T-cell (primary cell): ENCODE measurements around the gene TUBGCP6. TPM values are rescaled to one million over a fixed set of nuclear protein-coding genes. Genes with fewer than 3 reads are reported as not detected.
A peak's percentile ranks its signal among the peaks of the same experiment; 100 is the strongest.
"Not testable (repeated sequence)": the region's sequence is repeated elsewhere in the genome, so short reads cannot be mapped to it uniquely, and the experiment has no call there.

Source experiments
- ATAC-seq, 4 experiments: fragments of 200-7000 bp in 3 of 4; fragments of 150-1000 bp in 1 of 4; cut with Tn5 transposase; replicated peaks in 1 of 4; 1 replicate in 3 of 4; 2 replicates in 1 of 4; pipeline ENCODE4 v1.10.0; 2021; ENCODE audit warnings: moderate library complexity in 3 of 4, mild to moderate bottlenecking in 2 of 4, moderate number of reproducible peaks in 1 of 4
- CTCF ChIA-PET, 2 donors: fragments of 300-600 bp; sonication (Branson Sonifier 250); formaldehyde crosslinking; loops; one replicate each; lab custom pipeline; 2022; ENCODE audit warnings: antibody characterized with exemption in 2 of 2; lab: Charles Lee
- POLR2A ChIA-PET, 2 donors: fragments of 300-600 bp; sonication (Branson Sonifier 250); formaldehyde crosslinking; loops; one replicate each; lab custom pipeline; 2022; ENCODE audit warnings: antibody characterized with exemption in 2 of 2; lab: Charles Lee
- DNase-seq, 35 experiments: peaks; one replicate each; pipeline versions ENCODE4 v3.0.0 to v3.0.0-alpha.2; 2013 to 2023
- H3K27ac ChIP-seq: one replicate; pipeline ENCODE4 v1.5.1; 2013; ENCODE audit warnings: low read length
- H3K27me3 ChIP-seq, 2 experiments: replicated peaks in 1 of 2; 1 replicate in 1 of 2; 2 replicates in 1 of 2; pipeline versions ENCODE4 v1.6.1 to v1.7.0; 2013; ENCODE audit warnings: low read length in 1 of 2, mixed read lengths in 1 of 2; ENCODE audit not compliant: control insufficient read depth in 2 of 2, insufficient read depth in 2 of 2; ENCODE audit errors: extremely low read depth in 1 of 2
- H3K36me3 ChIP-seq, 2 donors: 1 replicate in 1 of 2; 2 replicates in 1 of 2; pipeline versions ENCODE4 v1.6.1 to v1.7.0; 2013; ENCODE audit warnings: low read length in 1 of 2; ENCODE audit not compliant: control insufficient read depth in 2 of 2, insufficient read depth in 1 of 2; ENCODE audit errors: extremely low read depth in 1 of 2
- H3K4me1 ChIP-seq, 2 experiments: 1 replicate in 1 of 2; 2 replicates in 1 of 2; pipeline versions ENCODE4 v1.6.1 to v1.7.0; 2013; ENCODE audit warnings: low read length in 2 of 2, mixed read lengths in 1 of 2; ENCODE audit not compliant: insufficient read depth in 2 of 2, control insufficient read depth in 1 of 2; ENCODE audit errors: extremely low read depth in 1 of 2
- H3K4me3 ChIP-seq, 2 donors: 1 replicate in 1 of 2; 2 replicates in 1 of 2; pipeline versions ENCODE4 v1.5.1 to v1.7.0; 2013; ENCODE audit warnings: mild to moderate bottlenecking in 2 of 2, low read length in 1 of 2, moderate library complexity in 1 of 2; ENCODE audit not compliant: control insufficient read depth in 1 of 2; ENCODE audit errors: extremely low read depth in 1 of 2
- H3K9me3 ChIP-seq: 2 replicates; pipeline ENCODE4 v1.7.0; 2013
- H3K27ac Mint-ChIP-seq, 2 donors: one replicate each; pipeline ENCODE4 v1.8.0; 2020 to 2021; ENCODE audit warnings: mild to moderate bottlenecking in 2 of 2, mixed read lengths in 2 of 2
- H3K27me3 Mint-ChIP-seq, 2 donors: one replicate each; pipeline ENCODE4 v1.8.0; 2021 to 2022; ENCODE audit warnings: mixed read lengths in 2 of 2
- H3K36me3 Mint-ChIP-seq: one replicate; pipeline ENCODE4 v1.8.0; 2021; ENCODE audit warnings: mixed read lengths
- H3K4me1 Mint-ChIP-seq, 3 donors: one replicate each; pipeline ENCODE4 v1.8.0; 2020 to 2022; ENCODE audit warnings: mixed read lengths in 3 of 3, mild to moderate bottlenecking in 1 of 3
- H3K4me3 Mint-ChIP-seq, 3 donors: one replicate each; pipeline ENCODE4 v1.8.0; 2020 to 2022; ENCODE audit warnings: mild to moderate bottlenecking in 3 of 3, mixed read lengths in 3 of 3, moderate library complexity in 3 of 3
- H3K9me3 Mint-ChIP-seq, 3 donors: one replicate each; pipeline ENCODE4 v1.8.0; 2020 to 2022; ENCODE audit warnings: mixed read lengths in 3 of 3
- WGBS: methylation state at CpG from one replicate; pipeline ENCODE4 v1.1.5; 2013; ENCODE audit warnings: missing lambda C conversion rate; ENCODE audit not compliant: insufficient coverage; 5-methylcytosine and 5-hydroxymethylcytosine counted together
- total RNA-seq, 35 experiments: library from RNA in 6 of 35; stranded (reverse) in 6 of 35; fragments of 120-200 nt in 1 of 35; gene quantifications; one replicate each; pipeline versions ENCODE4 v1.2.1 to v1.2.4 and lab custom pipeline; 2013 to 2026

TUBGCP6 gene
- total RNA-seq, 5 donors from 2014 or later (not counting 1 experiment from before 2014, with no cell fraction given) = 129 to 144 (median 132) TPM

DNA sequence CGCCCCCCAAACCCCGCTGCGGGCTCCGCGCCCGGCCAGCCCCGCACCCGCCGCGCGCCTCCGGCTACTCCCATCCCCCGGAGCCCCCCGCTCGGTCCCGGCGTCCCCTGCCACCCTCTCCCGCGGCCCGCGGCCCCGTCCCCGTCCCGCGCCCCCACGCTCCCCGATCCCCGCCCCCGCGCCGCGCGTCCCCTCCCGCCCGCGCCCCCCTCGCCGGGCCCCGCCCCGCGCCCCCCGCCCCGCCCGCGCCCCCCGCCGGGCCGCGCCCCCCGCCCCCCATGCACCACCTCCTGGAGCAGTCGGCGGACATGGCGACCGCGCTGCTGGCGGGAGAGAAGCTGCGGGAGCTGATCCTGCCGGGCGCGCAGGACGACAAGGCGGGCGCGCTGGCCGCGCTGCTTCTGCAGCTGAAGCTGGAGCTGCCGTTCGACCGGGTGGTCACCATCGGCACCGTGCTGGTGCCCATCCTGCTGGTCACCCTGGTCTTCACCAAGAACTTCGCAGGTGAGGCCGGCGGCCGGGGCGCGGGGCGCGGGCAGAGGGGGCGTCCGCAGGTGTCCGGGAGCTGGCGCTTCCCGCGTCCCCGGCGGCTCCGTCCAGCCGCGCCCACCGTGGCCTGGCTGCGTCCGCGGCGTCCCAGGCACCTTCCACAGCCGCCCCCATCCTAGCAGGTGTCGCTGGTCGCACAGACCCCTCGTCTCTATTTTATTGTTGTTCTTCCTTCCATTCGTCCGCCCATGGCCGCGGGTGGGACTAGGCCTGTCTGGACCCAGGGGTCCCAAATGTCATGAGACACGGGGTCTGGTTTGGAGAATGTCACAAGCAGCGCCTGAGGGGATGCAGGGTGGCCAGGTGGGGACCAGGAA, 74.1 kb downstream of the TUBGCP6 start, which contains the start of gene PANX2:
PANX2 (plus strand) TSS at position 279 of the 866 bp plus-strand sequence; CDS start at position 279, 0 bp downstream.
- ATAC-seq = peak in 2 of 4 experiments; percentile 14 to 39
- Histone ChIP-seq H3K9me3 (no peaks in the 10 kb centered on the region), H3K27ac (no peak within 1 kb of the TSS), H3K36me3 (no peaks in the 10 kb centered on the region), H3K4me3 (no peak within 1 kb of the TSS), H3K27me3 (peaks cover 4 to 61% of the 10 kb centered on the region in 2 experiments), H3K4me1 (peaks cover 0 to 6% of the 10 kb centered on the region in 2 experiments)
- no peaks in the 10 kb centered on the region for H3K9me3 Mint-ChIP-seq
- H3K27ac Mint-ChIP-seq = no peak within 1 kb of the TSS
- POLR2A ChIA-PET = no interaction called here
- 50% methylated on average over 56 of the region's 105 CpGs for WGBS
- CTCF ChIA-PET = no interaction called here
- H3K27me3 Mint-ChIP-seq = peaks cover 24 to 45% of the 10 kb centered on the region in 2 donors
- H3K4me3 Mint-ChIP-seq = peak within 1 kb of the TSS; percentile 61 to 78 (median 73)
- no peak for DNase-seq
- peaks cover 4 to 12% (median 6%) of the 10 kb centered on the region in 3 donors for H3K4me1 Mint-ChIP-seq
- no peaks in the 10 kb centered on the region for H3K36me3 Mint-ChIP-seq

DNA sequence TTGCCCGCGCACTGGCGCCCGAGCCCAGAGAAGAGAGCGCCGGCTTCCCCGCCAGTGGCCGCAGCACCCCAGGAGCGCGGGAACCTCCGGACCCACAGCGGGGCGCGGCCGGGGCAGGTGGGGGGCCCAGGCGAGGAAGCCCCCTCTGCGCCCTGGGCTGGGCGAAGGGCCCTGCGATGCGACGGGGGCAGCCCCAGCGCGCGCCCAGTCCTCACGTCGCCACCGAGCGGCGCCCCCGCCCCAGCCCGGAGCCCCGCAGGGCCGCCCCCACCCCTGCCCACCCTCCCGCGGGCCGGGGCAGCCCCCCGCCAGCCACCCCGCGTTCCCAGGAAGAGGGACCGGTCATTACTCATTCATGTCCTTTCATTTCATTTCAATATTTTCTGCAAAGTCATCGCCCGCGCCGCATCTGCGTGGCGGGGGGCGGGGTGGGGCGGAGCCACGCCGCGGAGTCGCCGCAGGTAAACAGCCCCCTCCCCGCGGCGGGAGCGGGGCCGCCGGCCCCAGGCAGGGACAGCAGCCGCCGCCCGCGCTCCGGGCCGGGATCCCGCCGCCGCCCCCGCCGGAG, 75.0 kb downstream of the TUBGCP6 start:
- ChIA-PET POLR2A (no interaction called here), CTCF (no interaction called here)
- no peaks in the 10 kb centered on the region for H3K36me3 ChIP-seq
- DNase-seq (peak in 4 of 35 experiments; percentile 15 to 35 (median 26)), ATAC-seq (peak; percentile 51 to 78 (median 62))
- H3K27ac Mint-ChIP-seq = no peak overlapping the region
- H3K36me3 Mint-ChIP-seq = no peaks in the 10 kb centered on the region
- no peaks in the 10 kb centered on the region for H3K9me3 ChIP-seq
- H3K27me3 Mint-ChIP-seq = peaks cover 24 to 42% of the 10 kb centered on the region in 2 donors
- WGBS = under 1% methylated on average over 50 of the region's 70 CpGs
- peaks cover 4 to 61% of the 10 kb centered on the region in 2 experiments for H3K27me3 ChIP-seq
- no peak overlapping the region for H3K4me3 ChIP-seq
- H3K4me1 ChIP-seq = peaks cover 0 to 6% of the 10 kb centered on the region in 2 experiments
- no peaks in the 10 kb centered on the region for H3K9me3 Mint-ChIP-seq
- H3K4me1 Mint-ChIP-seq = peaks cover 4 to 12% (median 6%) of the 10 kb centered on the region in 3 donors
- H3K4me3 Mint-ChIP-seq = peak overlapping the region in 2 of 3 donors; percentile 38 to 45
- no peak overlapping the region for H3K27ac ChIP-seq

DNA sequence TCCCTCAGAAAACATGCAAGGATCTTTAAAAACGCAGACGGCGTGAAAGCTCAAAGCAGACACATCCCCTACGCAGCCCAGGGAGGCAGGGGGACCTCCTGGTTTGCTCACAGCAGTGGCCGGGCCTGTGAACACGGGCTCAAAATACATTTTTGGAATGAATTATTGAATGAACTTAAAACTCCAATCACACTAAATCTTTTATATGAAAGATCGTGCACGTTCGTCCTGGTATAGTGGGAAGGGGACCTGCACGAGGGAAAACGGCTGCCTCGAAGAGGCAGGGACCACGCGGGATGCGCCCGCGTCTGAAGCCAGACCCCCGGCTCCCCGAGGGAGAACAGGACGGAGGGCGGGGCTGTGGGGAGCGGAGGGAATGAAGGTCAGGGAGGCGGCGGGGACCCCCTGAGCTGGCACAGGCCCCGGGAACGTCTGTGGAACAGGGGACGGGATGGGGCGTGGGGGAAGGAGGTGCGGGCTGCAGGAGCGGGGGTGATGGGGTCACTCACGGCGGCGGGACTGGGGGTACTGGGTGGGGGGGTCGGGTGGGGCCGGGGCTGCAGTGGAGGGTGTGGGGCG, 75.6 kb downstream of the TUBGCP6 start:
- H3K9me3 Mint-ChIP-seq = no peaks in the 10 kb centered on the region
- peaks cover 4 to 58% of the 10 kb centered on the region in 2 experiments for H3K27me3 ChIP-seq
- H3K27ac Mint-ChIP-seq = peak overlapping the region in 1 of 2 donors; percentile 19
- H3K27me3 Mint-ChIP-seq = peaks cover 25 to 45% of the 10 kb centered on the region in 2 donors
- no peaks in the 10 kb centered on the region for H3K36me3 Mint-ChIP-seq
- H3K27ac ChIP-seq = no peak overlapping the region
- CTCF ChIA-PET = no interaction called here
- H3K4me3 Mint-ChIP-seq = peak overlapping the region; percentile 66 to 78 (median 70)
- DNase-seq (no peak), ATAC-seq (no peak)
- WGBS = 38% methylated on average over 14 of the region's 36 CpGs
- H3K4me3 ChIP-seq = no peak overlapping the region
- H3K4me1 Mint-ChIP-seq = peaks cover 4 to 12% (median 6%) of the 10 kb centered on the region in 3 donors
- POLR2A ChIA-PET = no interaction called here
- H3K9me3 ChIP-seq = no peaks in the 10 kb centered on the region
- peaks cover 0 to 6% of the 10 kb centered on the region in 2 experiments for H3K4me1 ChIP-seq
- no peaks in the 10 kb centered on the region for H3K36me3 ChIP-seq

DNA sequence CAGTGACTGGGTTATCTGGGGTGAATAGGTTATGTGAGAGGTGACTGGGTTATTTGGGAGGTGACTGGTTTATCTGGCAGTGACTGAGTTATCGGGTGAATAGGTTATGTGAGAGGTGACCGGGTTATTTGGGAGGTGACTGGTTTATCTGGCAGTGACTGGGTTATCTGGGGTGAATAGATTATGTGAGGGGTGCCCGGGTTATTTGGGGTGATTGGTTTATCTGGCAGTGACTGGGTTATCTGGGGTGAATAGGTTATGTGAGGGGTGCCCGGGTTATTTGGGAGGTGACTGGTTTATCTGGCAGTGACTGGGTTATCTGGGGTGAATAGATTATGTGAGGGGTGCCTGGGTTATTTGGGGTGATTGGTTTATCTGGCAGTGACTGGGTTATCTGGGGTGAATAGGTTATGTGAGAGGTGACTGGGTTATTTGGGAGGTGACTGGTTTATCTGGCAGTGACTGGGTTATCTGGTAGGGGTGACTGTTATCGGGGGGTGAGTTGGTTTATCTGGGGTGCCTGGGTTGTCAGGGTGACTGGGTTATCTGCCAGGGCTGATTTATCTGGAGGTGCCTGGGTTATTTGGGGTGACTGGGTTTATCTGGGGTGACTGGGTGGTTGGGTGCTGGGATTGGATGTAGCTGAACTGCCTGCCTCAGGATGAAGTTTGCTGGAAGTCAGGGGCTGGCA, 76.2 kb downstream of the TUBGCP6 start:
- CTCF ChIA-PET, H3K27ac ChIP-seq, H3K36me3 Mint-ChIP-seq, H3K4me3 ChIP-seq, H3K9me3 ChIP-seq, H3K36me3 ChIP-seq, DNase-seq, H3K9me3 Mint-ChIP-seq, POLR2A ChIA-PET, ATAC-seq, H3K4me1 ChIP-seq: not testable (repeated sequence)
- Mint-ChIP-seq H3K27ac (peak overlapping the region in 1 of 2 donors; percentile 15), H3K4me1 (peaks cover 4 to 12% (median 6%) of the 10 kb centered on the region in 3 donors), H3K4me3 (peak overlapping the region; percentile 66 to 78 (median 70)), H3K27me3 (peaks cover 27 to 45% of the 10 kb centered on the region in 2 donors)
- H3K27me3 ChIP-seq = peaks cover 4 to 57% of the 10 kb centered on the region in 2 experiments
- 82% methylated on average over 4 of the region's 5 CpGs for WGBS

DNA sequence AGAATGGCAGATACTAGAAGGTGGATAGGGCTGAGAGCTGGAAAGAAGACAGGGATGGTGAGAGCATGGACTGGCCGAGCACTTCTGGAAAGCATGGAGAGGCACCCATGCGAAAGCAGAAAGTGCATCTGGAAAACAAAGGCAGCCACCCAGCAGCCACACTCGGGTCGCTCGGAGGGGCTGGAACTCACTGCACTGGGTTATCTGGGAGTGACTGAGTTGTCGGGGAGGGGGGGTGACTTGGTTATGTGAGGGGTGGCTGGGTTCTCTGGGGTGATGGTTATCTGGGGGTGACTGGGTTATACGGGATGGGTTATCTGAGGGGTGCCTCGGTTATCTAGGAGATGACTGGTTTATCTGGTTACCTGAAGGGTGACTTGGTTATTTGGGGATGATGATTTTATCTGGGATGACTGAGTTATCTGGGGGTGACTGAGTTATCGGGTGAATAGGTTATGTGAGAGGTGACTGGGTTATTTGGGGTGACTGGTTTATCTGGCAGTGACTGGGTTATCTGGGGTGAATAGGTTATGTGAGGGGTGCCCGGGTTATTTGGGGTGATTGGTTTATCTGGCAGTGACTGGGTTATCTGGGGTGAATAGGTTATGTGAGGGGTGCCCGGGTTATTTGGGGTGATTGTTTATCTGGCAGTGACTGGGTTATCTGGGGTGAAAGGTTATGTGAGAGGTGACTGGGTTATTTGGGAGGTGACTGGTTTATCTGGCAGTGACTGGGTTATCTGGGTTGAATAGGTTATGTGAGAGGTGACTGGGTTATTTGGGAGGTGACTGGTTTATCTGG, 76.9 kb downstream of the TUBGCP6 start:
- no peaks in the 10 kb centered on the region for H3K36me3 ChIP-seq
- H3K4me1 ChIP-seq = peaks cover 0 to 6% of the 10 kb centered on the region in 2 experiments
- no peaks in the 10 kb centered on the region for H3K9me3 Mint-ChIP-seq
- WGBS = 72% methylated on average over 10 of the region's 11 CpGs
- H3K27ac ChIP-seq = no peak overlapping the region
- peaks cover 4 to 12% (median 6%) of the 10 kb centered on the region in 3 donors for H3K4me1 Mint-ChIP-seq
- H3K36me3 Mint-ChIP-seq = no peaks in the 10 kb centered on the region
- ATAC-seq (no peak), DNase-seq (no peak)
- no peaks in the 10 kb centered on the region for H3K9me3 ChIP-seq
- H3K27me3 ChIP-seq = peaks cover 4 to 55% of the 10 kb centered on the region in 2 experiments
- ChIA-PET CTCF (interaction anchor here (0.5 to 0.6 kb wide), 2 partner anchors 60 to 501 kb away, joined by 3 to 6 read pairs; no protein-coding TSS in a partner anchor), POLR2A (no interaction called here)
- H3K4me3 Mint-ChIP-seq = peak overlapping the region in 1 of 3 donors; percentile 46
- peaks cover 27 to 42% of the 10 kb centered on the region in 2 donors for H3K27me3 Mint-ChIP-seq
- H3K4me3 ChIP-seq = no peak overlapping the region
- no peak overlapping the region for H3K27ac Mint-ChIP-seq
